ENCODE results near the gene SUN1.
A peak's percentile ranks its signal among the peaks of the same experiment; 100 is the strongest.
"Not testable (repeated sequence)": the region's sequence is repeated elsewhere in the genome, so short reads cannot be mapped to it uniquely, and the experiment has no call there.

SUN1 gene

DNA sequence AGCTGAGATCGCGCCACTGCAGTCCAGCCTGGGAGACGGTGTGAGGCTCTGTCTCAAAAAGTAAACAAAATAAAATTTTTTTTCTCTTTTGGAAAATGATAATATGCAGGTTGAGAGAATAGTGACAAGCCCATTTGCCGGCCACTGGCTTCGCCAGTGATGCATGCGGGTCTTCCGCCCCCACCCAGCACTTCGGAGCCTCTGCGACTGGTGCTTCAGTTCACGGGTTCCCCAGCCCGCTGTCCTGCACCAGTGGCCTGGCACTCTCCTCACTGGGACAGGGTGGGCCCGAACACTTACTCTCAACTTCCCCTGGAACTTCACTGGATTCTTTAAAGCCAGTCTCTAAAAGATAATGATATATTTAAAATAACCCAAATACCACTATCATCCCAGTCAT, 2.7 kb downstream of the SUN1 start:
- no peak for DNase-seq

- DNase-seq = no peak
Observed at GRCh38 chr7:835485-836401, 3.5 kb downstream of the SUN1 start.

- peak; percentile 77 for DNase-seq
Observed at GRCh38 chr7:836429-836828, 4.2 kb downstream of the SUN1 start.

DNA sequence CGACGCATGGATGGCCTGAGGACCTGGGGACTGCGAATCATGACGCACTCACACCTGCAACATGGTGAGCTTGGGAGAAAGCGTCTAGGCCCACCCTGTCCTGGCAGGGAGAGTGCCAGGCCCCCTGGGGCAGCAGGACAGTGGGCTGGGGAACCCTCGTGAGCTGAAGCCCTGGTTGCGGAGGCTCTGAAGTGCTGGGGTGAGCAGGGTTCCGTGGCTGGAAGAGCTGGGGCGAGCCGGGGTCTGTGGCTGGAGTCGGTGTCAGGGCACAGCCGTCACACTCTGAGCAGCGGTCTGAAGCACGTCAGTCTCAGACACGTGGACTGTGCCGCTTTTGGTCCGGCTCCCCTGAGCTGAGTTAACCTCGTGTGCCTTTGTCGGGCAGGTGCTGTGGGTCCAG, 4.7 kb downstream of the SUN1 start:
- no peak for DNase-seq

DNA sequence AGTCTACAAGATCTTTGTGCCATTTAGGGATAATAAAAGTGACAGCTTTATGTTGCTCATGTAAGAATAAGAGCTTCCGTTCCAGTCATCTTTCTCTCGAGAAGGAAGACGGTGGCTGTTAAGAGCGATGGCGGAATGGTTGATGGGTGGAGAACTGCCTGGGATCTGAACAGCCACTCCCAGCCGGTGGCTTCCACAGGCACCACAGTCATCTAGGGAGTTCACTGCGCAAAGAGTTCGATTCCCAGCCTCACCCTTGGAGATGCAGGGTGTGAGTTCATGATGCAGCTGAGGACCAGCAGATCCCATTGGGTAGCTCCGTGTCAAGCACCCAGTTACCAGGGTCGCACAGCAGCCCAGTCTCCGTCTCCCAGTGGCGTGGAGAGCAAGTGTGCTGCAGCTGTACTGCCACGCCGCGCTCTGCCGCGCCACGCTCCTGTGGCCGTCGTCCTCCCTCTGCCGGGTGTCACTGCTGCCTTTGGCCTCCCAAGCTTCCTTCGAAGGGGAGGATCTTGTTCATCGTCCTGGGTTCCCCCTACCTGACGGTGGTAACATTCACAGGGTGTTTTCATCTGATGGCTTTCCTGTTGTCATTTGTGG, 7.8 kb downstream of the SUN1 start:
- DNase-seq = no peak

DNA sequence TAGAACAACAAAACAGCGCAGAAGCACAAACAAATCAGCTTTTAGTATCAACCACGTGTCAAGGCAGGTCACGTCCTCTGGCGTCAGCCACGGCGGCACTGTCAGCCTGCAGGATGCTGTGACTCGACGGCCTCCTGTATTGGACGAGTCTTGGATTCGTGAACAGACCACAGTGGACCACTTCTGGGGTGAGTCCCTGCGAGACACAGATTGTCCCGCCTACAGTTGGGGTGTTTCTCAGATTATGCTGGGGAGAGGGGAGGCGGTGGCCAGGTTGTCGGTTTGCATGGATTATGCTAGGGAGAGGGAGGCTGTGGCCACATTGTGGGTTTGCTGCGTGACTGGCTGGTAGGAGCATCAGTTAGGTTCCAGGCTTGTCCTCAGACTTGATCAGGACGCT, 9.7 kb downstream of the SUN1 start:
- no peak for DNase-seq

- DNase-seq = no peak
Observed at GRCh38 chr7:842431-843031, 10.3 kb downstream of the SUN1 start.

GRCh38 chr7:843230-843629, 11.0 kb downstream of the SUN1 start:
- no peak for DNase-seq

DNA sequence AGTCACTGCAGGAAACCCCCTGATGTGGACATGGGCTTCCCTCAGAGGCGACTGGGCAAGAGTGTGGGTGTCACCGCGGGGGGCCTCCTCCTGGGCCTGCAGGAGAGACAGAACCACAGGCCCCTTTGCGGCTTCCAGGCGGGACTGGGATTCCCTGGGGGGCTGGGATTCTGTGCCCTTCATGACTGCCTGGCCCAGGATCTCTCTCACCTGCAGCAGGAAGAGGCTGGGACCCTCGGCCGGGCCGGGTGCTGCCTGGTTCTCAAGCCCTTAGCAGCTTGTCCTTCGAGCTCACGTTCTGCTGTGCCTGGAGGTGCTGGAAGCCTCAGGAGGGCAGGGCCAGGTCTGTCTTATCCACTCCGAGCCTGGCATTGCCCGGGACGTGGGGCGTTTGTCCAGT, 11.8 kb downstream of the SUN1 start:
- DNase-seq = no peak

GRCh38 chr7:844514-844913, 12.2 kb downstream of the SUN1 start:
- DNase-seq = no peak

DNA sequence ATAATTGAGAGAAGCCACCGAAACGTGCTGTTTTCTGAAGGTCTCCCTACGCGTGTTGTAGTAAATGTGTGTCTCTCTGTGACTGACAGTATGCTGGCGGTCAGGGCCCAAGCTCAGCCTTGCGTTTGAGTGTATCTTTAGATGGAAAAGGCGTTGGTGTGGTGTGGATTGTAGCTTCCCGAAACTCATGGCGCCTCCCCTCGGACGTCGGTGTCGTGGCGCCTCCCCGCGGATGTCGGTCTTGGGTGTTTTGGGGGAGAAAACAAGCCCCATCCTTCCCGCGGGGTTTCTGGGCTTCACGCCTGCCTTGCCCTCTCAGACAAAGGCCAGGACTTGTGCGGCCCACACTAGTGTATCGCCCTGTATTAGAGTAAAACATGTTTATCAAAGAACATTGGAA, 12.8 kb downstream of the SUN1 start:
- DNase-seq = no peak

DNA sequence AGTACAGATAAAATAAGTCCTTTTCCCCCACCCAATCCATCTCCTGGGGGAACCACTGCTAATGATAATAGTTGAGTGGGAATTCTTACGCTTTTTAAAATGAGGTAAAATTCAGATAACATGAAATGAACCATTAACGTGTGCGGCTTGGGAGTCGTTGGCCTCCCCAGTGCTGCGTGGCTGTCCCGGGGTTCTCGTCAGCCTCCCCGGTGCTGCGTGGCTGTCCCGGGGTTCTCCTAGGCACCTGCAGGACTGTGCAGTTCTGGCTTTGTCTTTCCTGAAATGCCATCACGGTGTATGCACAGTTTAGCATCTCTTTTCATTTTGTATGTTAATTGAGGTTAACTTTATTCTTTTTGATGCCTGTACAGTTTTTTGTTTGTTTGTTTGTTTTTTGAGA, 13.5 kb downstream of the SUN1 start:
- no peak for DNase-seq

- DNase-seq = not testable (repeated sequence)
Observed at GRCh38 chr7:846958-847650, 14.8 kb downstream of the SUN1 start.

DNA sequence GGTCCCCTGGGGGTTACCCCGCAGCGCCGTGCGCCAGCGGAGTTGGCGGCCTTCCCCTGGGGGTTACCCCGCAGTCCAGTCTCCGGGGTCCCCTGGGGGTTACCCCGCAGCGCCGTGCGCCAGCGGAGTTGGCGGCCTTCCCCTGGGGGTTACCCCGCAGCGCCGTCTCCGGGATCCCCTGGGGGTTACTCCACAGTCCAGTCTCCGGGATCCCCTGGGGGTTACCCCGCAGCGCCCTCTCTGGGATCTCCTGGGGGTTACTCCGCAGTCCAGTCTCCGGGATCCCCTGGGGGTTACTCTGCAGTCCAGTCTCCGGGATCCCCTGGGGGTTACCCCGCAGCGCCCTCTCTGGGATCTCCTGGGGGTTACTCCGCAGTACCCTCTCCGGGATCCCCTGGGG, 15.5 kb downstream of the SUN1 start:
- DNase-seq = not testable (repeated sequence)

GRCh38 chr7:849145-849544, 16.9 kb downstream of the SUN1 start:
- no peak for DNase-seq

GRCh38 chr7:849781-850180, 17.5 kb downstream of the SUN1 start:
- no peak for DNase-seq

DNA sequence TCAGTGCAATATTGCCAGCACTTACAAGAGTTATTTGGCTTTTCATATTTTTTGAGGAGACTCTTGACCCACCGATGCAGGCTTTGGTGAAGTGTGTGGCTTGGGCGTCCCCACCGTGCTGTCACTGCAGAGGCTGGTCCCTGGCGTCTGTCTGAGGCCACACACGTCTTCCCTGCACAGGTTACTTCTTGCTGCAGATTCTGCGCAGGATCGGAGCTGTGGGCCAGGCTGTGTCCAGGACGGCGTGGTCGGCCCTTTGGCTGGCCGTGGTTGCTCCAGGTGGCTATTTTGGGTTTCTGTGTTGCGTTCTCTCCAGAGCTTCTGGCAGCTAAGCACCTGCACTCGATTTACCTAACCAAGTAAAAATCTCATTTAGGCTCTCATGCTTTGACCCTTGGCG, 18.9 kb downstream of the SUN1 start:
- DNase-seq = no peak

- DNase-seq = no peak
Observed at GRCh38 chr7:853366-854117, 21.3 kb downstream of the SUN1 start.

DNA sequence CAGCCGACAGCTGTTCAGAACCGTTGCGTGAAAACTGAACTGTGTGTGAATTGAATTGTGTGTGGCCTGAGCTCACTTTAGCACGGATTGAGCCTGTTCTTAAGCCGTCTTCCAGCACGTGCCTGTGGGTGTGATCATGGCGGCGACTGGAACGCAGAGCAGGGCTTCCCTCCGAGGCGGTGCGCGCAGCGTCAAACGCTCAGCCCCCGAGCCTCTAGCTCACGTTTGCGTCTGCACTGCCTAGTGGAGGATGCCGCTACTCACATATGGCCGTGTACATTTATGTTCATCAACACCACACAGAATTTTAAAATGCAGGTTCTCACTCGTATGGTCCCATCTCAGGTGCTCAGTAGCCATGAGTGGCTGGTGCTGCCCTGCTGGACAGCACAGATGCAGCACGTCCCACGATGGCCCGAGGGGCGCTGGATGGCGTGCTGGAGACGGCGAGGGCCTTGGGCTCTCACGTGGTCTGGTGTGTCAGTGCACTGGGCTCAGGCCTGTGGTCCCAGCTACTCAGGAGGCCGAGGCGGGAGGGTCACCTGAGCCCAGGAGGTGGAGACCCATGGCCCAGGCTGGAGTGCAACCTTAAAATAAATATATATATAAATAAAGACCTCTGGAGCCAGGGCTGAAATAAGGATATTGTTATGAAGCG, 22.0 kb downstream of the SUN1 start:
- no peak for DNase-seq

DNA sequence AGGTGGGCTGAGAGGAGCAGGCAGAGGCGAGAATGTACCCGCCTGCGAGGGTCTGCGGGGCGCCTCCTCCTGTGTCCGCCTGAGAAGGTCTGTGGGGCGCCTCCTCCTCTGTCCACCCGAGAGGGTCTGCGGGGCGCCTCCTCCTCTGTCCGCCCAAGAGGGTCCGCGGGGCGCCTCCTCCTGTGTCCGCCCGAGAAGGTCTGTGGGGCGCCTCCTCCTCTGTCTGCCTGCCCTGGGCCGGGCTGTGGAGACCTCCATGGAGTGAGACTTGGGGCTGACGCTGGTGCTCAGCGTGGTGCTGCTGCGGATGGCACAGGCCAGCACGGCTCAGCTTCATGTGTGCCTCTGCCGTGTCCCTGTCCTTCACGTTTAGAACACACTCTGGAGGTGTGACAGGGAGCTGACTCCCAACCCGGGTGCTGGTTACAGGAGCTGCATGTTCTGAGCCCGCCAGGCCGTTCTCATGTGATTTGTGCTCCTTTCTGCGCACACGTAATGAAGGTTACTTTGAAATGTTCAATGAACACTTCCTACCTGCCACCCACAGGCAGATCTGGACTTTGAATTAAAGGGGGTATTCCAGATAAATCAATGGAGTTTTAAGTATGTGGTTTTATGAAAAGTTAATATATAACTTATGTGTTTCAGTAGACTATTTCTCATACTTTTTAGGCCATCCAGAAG, 23.6 kb downstream of the SUN1 start:
- no peak for DNase-seq

GRCh38 chr7:856444-857095, 24.3 kb downstream of the SUN1 start:
- DNase-seq = no peak
